Measurements from ENCODE around the gene IGSF5.

Gene IGSF5

GRCh38 chr21:39703578-39703977 lies 41.4 kb upstream of the IGSF5 start:
- DNase-seq (ENCODE audit: low read depth in 1 of 2, low spot score in 1 of 2): no peak
- no peak overlapping the region for H3K4me3 ChIP-seq (replicated peaks; ENCODE audit: insufficient read depth, low read length)
- H3K27me3 ChIP-seq (ENCODE audit: insufficient read depth, poor library complexity, severe bottlenecking): peaks cover 3% of the 10 kb centered on the region
- H3K27ac ChIP-seq (replicated peaks): no peak overlapping the region
- TF ChIP-seq SPI1 (IDR thresholded peaks at IDR 0.05; ENCODE audit: borderline replicate concordance, low read depth): no peak
- no peak for TF ChIP-seq REST (IDR thresholded peaks at IDR 0.05; ENCODE audit: insufficient replicate concordance, low read depth)
- no peak for TF ChIP-seq GABPA (IDR thresholded peaks at IDR 0.05; ENCODE audit: low read depth)
- TF ChIP-seq CTCF (IDR thresholded peaks at IDR 0.05; ENCODE audit: insufficient read depth, low read length): no peak
- no peak for TF ChIP-seq POLR2AphosphoS5 (IDR thresholded peaks at IDR 0.05; ENCODE audit: low read depth)

GRCh38 chr21:39705849-39706248 lies 39.1 kb upstream of the IGSF5 start:
- no peak for TF ChIP-seq GABPA (IDR thresholded peaks at IDR 0.05; ENCODE audit: low read depth)
- TF ChIP-seq CTCF (IDR thresholded peaks at IDR 0.05; ENCODE audit: insufficient read depth, low read length): no peak
- no peak for TF ChIP-seq REST (IDR thresholded peaks at IDR 0.05; ENCODE audit: insufficient replicate concordance, low read depth)
- no peak for TF ChIP-seq SPI1 (IDR thresholded peaks at IDR 0.05; ENCODE audit: borderline replicate concordance, low read depth)
- TF ChIP-seq POLR2AphosphoS5 (IDR thresholded peaks at IDR 0.05; ENCODE audit: low read depth): no peak
- Histone ChIP-seq H3K27ac (replicated peaks) (no peak overlapping the region), H3K4me3 (replicated peaks; ENCODE audit: insufficient read depth, low read length) (no peak overlapping the region), H3K27me3 (ENCODE audit: insufficient read depth, poor library complexity, severe bottlenecking) (peaks cover 3% of the 10 kb centered on the region)
- no peak for DNase-seq (ENCODE audit: low read depth in 1 of 2, low spot score in 1 of 2)

GRCh38 chr21:39707316-39707715 lies 37.7 kb upstream of the IGSF5 start:
- H3K27me3 ChIP-seq (ENCODE audit: insufficient read depth, poor library complexity, severe bottlenecking): no peaks in the 10 kb centered on the region
- no peak overlapping the region for H3K27ac ChIP-seq (replicated peaks)
- TF ChIP-seq REST (IDR thresholded peaks at IDR 0.05; ENCODE audit: insufficient replicate concordance, low read depth) (no peak), CTCF (IDR thresholded peaks at IDR 0.05; ENCODE audit: insufficient read depth, low read length) (no peak), POLR2AphosphoS5 (IDR thresholded peaks at IDR 0.05; ENCODE audit: low read depth) (no peak)
- no peak for DNase-seq (ENCODE audit: low read depth in 1 of 2, low spot score in 1 of 2)
- no peak overlapping the region for H3K4me3 ChIP-seq (replicated peaks; ENCODE audit: insufficient read depth, low read length)

Data from HL-60 (cell line).